Endothelial cell of umbilical vein (primary cell): ENCODE data around the gene BIRC3. TPM values are rescaled to one million over a fixed set of nuclear protein-coding genes. Genes with fewer than 3 reads are reported as not detected.
A peak's percentile ranks its signal among the peaks of the same experiment; 100 is the strongest.

Experiments used
- BruUV-seq: library from RNA; stranded (reverse); fragments of 400-500 nt; replicated peaks from 2 replicates; lab custom pipeline; 2021; lab: Mats Ljungman, UMichigan
- CTCF ChIA-PET: fragments of 300-600, 350-600 bp; sonication (Branson Sonifier 250); formaldehyde crosslinking; loops from one replicate; lab custom pipeline; 2021; ENCODE audit warnings: antibody characterized with exemption, inconsistent platforms; lab: Charles Lee
- POLR2A ChIA-PET: fragments of 300-600, 350-600 bp; sonication (Branson Sonifier 250); formaldehyde crosslinking; loops from one replicate; lab custom pipeline; 2021; ENCODE audit warnings: antibody characterized with exemption, inconsistent platforms; lab: Charles Lee
- DNase-seq: peaks from one replicate; pipeline ENCODE4 v3.0.0-alpha.2; 2011; ENCODE audit warnings: low read depth, low spot score
- FAIRE-seq: peaks from 2 replicates; lab custom pipeline; 2011; peaks lifted over from hg19 to GRCh38; lab: Jason Lieb, UNC
- H2AFZ ChIP-seq: 2 replicates; pipeline ENCODE4 v1.6.0; 2012; ENCODE audit warnings: low read depth, low read length, control low read depth, inconsistent platforms
- H3K27ac ChIP-seq: 2 replicates; pipeline ENCODE4 v1.5.1; 2011; ENCODE audit warnings: low read depth, mild to moderate bottlenecking, control low read depth, low read length, moderate library complexity; ENCODE audit not compliant: insufficient read depth
- H3K27me3 ChIP-seq, 2 experiments: 2 replicates each; pipeline versions ENCODE4 v1.6.0 to v1.6.1; 2011; ENCODE audit warnings: low read length in 2 of 2, mixed read lengths in 1 of 2; ENCODE audit not compliant: control insufficient read depth in 2 of 2, insufficient read depth in 2 of 2
- H3K36me3 ChIP-seq, 2 experiments: 2 replicates in 1 of 2; 3 replicates in 1 of 2; pipeline ENCODE4 v1.5.1; 2011; ENCODE audit warnings: low read length in 2 of 2, mild to moderate bottlenecking in 1 of 2, moderate library complexity in 1 of 2; ENCODE audit not compliant: control insufficient read depth in 2 of 2, insufficient read depth in 2 of 2; ENCODE audit errors: extremely low read depth in 1 of 2
- H3K4me1 ChIP-seq: 3 replicates; pipeline ENCODE4 v1.5.1; 2011; ENCODE audit warnings: mild to moderate bottlenecking, low read length; ENCODE audit not compliant: control insufficient read depth, insufficient read depth; ENCODE audit errors: extremely low read depth
- H3K4me2 ChIP-seq: 2 replicates; pipeline ENCODE4 v1.6.1; 2011; ENCODE audit warnings: low read length, control low read depth, mixed read lengths; ENCODE audit not compliant: insufficient read depth
- H3K4me3 ChIP-seq, 3 experiments: fragments of 200-600 bp in 1 of 3; sonication (generic), shearing (Covaris generic) in 1 of 3; replicated peaks in 1 of 3; 2 replicates each; pipeline ENCODE4 v1.5.1; 2011 to 2016; ENCODE audit warnings: control low read depth in 3 of 3, low read length in 3 of 3, mild to moderate bottlenecking in 2 of 3, inconsistent platforms in 1 of 3, low read depth in 1 of 3, moderate library complexity in 1 of 3; ENCODE audit not compliant: insufficient read depth in 1 of 3
- H3K79me2 ChIP-seq: 2 replicates; pipeline ENCODE4 v1.6.0; 2012; ENCODE audit warnings: low read length, inconsistent platforms; ENCODE audit not compliant: control insufficient read depth, insufficient read depth
- H3K9ac ChIP-seq: replicated peaks from 2 replicates; pipeline ENCODE3; 2011; ENCODE audit warnings: low read length, control low read depth; ENCODE audit not compliant: insufficient read depth; ENCODE audit errors: extremely low read depth
- H3K9me1 ChIP-seq: replicated peaks from 3 replicates; pipeline ENCODE4 v1.6.0; 2011; ENCODE audit warnings: mild to moderate bottlenecking, low read length; ENCODE audit not compliant: control insufficient read depth, insufficient read depth; ENCODE audit errors: extremely low read depth
- H3K9me3 ChIP-seq: replicated peaks from 2 replicates; pipeline ENCODE4 v1.5.1; 2012; ENCODE audit warnings: low read length, inconsistent platforms; ENCODE audit not compliant: control insufficient read depth, insufficient read depth
- H4K20me1 ChIP-seq: replicated peaks from 2 replicates; pipeline ENCODE3; 2011; ENCODE audit warnings: mild to moderate bottlenecking, low read length; ENCODE audit not compliant: control insufficient read depth, insufficient read depth; ENCODE audit errors: extremely low read depth
- EZH2 ChIP-seq: IDR thresholded peaks from 2 replicates; pipeline ENCODE4 v1.6.1; 2012; ENCODE audit warnings: borderline replicate concordance, low read depth, mild to moderate bottlenecking, moderate library complexity, low read length, inconsistent platforms; ENCODE audit not compliant: severe bottlenecking
- FOS ChIP-seq: IDR thresholded peaks from 2 replicates; pipeline ENCODE4 v1.6.1; 2011; ENCODE audit warnings: mild to moderate bottlenecking, low read length, moderate library complexity, borderline replicate concordance; ENCODE audit not compliant: insufficient read depth
- GATA2 ChIP-seq: IDR thresholded peaks from 2 replicates; pipeline ENCODE4 v1.7.0; 2011; ENCODE audit warnings: low read depth, mild to moderate bottlenecking, moderate library complexity, mixed read lengths, low read length; ENCODE audit not compliant: insufficient read length, insufficient read depth
- JUN ChIP-seq: IDR thresholded peaks from 2 replicates; pipeline ENCODE4 v1.6.1; 2011; ENCODE audit warnings: borderline replicate concordance, low read depth; ENCODE audit not compliant: insufficient read length, insufficient read depth
- MYC ChIP-seq: IDR thresholded peaks from one replicate; pipeline ENCODE4 v1.6.1; 2011; ENCODE audit warnings: mild to moderate bottlenecking, low read depth, low read length
- POLR2A ChIP-seq: IDR thresholded peaks from 2 replicates; pipeline ENCODE4 v1.6.1; 2012; ENCODE audit warnings: low read depth, mild to moderate bottlenecking, control low read depth, low read length
- POLR2AphosphoS5 ChIP-seq: IDR thresholded peaks from 2 replicates; pipeline ENCODE4 v1.6.1; 2012; ENCODE audit warnings: low read depth, mild to moderate bottlenecking, control low read depth, low read length, moderate library complexity; ENCODE audit not compliant: insufficient read depth
- dilution Hi-C: fragments of 300-500 bp; cut with MboI; formaldehyde crosslinking; loops from one replicate; pipeline ENCODE4 v1.15.0; 2019; ENCODE audit warnings: low sequenced_read_pairs; ENCODE audit not compliant: extremely low pct_ligation_motif_present
- intact Hi-C: fragments of 100-400 bp; cut with micrococcal nuclease; formaldehyde crosslinking; loops from one replicate; pipeline ENCODE4 v1.10.0; 2022
- polyA plus RNA-seq, 4 experiments: library from polyadenylated mRNA; depleted of rRNA in 3 of 4; stranded (reverse) in 3 of 4; unstranded in 1 of 4; fragments of >200 nt; gene quantifications; 2 replicates each; pipeline versions ENCODE4 v1.2.1 to v1.2.3, GENCODE V29; 2011 to 2012; ENCODE audit warnings: missing spikeins in 1 of 4
- total RNA-seq: library from RNA; stranded (reverse); gene quantifications from 2 replicates; pipeline ENCODE4 v1.2.3, GENCODE V29; 2021
- TF ChIP-seq, protein P1 (sequence below): IDR thresholded peaks from 2 replicates; pipeline ENCODE4 v1.6.1; 2011; ENCODE audit not compliant: insufficient read depth, insufficient read length
- TF ChIP-seq, protein P2 (sequence below), 2 donors: IDR thresholded peaks; 1 replicate in 1 of 2; 2 replicates in 1 of 2; pipeline ENCODE4 v1.5.1; 2011; ENCODE audit warnings: low read length in 2 of 2, mild to moderate bottlenecking in 2 of 2, moderate library complexity in 2 of 2, control low read depth in 1 of 2, inconsistent platforms in 1 of 2, low read depth in 1 of 2; ENCODE audit not compliant: insufficient read depth in 1 of 2; ENCODE audit errors: extremely low read depth in 1 of 2

Gene BIRC3
- total and polyA plus RNA-seq, 2 donors (not counting 3 experiments of a cell fraction or from before 2014, with no cell fraction given): 0.28 to 1.4 TPM

DNA sequence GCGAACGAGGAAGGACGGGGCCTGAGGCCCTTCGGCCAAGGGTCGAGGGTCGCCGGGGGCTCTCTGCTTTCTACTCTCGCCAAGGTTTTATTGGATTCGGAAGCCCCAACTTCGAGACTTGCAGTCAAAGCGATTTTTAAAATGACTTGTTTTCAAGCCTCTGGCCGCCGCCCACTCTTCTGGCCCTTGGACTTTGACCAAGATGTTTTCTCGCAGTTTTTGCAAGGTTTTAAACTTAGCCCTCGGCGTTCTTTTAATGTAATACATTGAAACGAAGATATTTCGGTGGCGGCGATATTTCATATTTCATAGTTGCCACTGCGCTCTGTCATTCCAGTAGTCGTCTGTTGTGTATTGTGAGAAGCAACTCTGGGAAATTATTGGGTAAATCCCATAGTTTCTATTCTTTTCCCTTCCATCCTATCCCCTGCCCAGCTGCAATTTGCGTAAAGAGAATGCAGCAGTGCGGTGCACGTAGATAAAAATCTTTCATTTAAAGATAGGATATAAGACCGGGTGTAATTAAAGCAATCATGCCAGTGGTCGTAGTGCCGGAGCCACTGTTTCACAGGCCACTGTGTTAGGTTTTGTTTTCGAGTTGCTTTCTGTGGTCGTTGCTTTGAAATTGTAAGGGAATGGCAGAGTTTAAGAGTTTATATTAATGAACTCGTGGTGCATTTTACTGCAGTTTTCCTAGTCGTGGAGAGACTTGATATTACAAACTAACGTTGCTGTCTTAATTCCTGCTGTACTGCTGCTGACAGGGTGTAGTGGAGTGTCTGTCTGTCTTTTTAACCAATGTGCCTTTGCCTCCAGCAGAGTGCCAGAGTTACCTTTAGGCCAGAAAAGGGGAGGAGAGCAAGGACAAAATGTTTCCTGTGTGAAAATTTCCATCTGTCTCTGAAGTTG lies 30.4 kb downstream of the BIRC3 start:
- peaks cover 4% of the 10 kb centered on the region for H4K20me1 ChIP-seq
- dilution Hi-C loops: no loop called here
- H3K27me3 ChIP-seq: no peaks in the 10 kb centered on the region
- H2AFZ ChIP-seq: peak overlapping the region; percentile 14
- H3K4me1 ChIP-seq: peaks cover 43% of the 10 kb centered on the region
- peak overlapping the region; percentile 69 to 99 (median 92) for H3K4me3 ChIP-seq
- peak; percentile 54 for DNase-seq
- no peaks in the 10 kb centered on the region for H3K9me3 ChIP-seq
- TF ChIP-seq EZH2: no peak
- peak; percentile 42 for TF ChIP-seq GATA2
- no peak for TF ChIP-seq POLR2AphosphoS5
- TF ChIP-seq, protein P1, sequence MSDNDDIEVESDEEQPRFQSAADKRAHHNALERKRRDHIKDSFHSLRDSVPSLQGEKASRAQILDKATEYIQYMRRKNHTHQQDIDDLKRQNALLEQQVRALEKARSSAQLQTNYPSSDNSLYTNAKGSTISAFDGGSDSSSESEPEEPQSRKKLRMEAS: no peak
- peak; percentile 20 for TF ChIP-seq POLR2A
- POLR2A ChIA-PET: no interaction called here
- H3K27ac ChIP-seq: peak overlapping the region; percentile 89
- intact Hi-C loops: loop anchor here (1.0 to 5.0 kb wide), 6 partner anchors 37 to 485 kb away; partner anchors contain the start of genes MMP1 and TMEM123
- BruUV-seq: TSS peak; percentile 41
- peaks cover 0 to 9% of the 10 kb centered on the region in 2 experiments for H3K36me3 ChIP-seq
- no peaks in the 10 kb centered on the region for H3K9me1 ChIP-seq
- peak overlapping the region; percentile 98 for H3K4me2 ChIP-seq
- peaks cover 47% of the 10 kb centered on the region for H3K79me2 ChIP-seq
- peak overlapping the region; percentile 95 for H3K9ac ChIP-seq
- no peak for FAIRE-seq
- CTCF ChIA-PET: interaction anchor here (0.9 to 1.0 kb wide), 2 partner anchors 103 to 265 kb away, joined by 3 read pairs; no protein-coding TSS in a partner anchor

DNA sequence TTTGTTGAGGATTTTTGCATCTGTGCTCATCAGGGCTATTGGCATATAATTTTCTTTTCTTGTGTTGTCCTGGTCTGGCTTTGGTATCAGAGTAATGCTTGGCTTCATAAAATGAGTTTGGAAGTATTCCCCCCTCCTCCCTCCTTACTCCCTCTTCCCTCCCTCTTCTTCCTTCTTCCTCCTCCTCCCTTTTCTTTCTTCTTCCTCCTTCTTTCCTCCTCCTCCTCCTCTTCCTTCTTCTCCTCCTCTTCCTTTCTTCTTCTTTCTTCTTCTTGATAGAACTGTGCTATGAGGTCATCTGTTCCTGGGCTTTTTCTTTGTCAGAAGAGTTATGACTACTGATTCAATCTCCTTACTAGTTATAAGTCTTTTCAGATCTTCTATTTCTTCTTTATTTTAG lies 39.8 kb downstream of the BIRC3 start:
- CTCF ChIA-PET: no interaction called here

More for the DNA sequence above, 39.8 kb downstream of the BIRC3 start:
- Histone ChIP-seq H3K36me3 (peaks cover 6 to 14% of the 10 kb centered on the region in 2 experiments), H2AFZ (no peak overlapping the region), H3K9me3 (no peaks in the 10 kb centered on the region), H3K9me1 (no peaks in the 10 kb centered on the region), H3K9ac (no peak overlapping the region), H3K27me3 (no peaks in the 10 kb centered on the region), H4K20me1 (no peaks in the 10 kb centered on the region), H3K4me1 (no peaks in the 10 kb centered on the region), H3K4me2 (no peak overlapping the region), H3K79me2 (peaks cover 87% of the 10 kb centered on the region), H3K27ac (no peak overlapping the region), H3K4me3 (no peak overlapping the region)
- POLR2A ChIA-PET: no interaction called here
- TF ChIP-seq FOS (no peak), GATA2 (no peak), POLR2A (no peak), POLR2AphosphoS5 (no peak), MYC (no peak), JUN (no peak), EZH2 (no peak)
- TF ChIP-seq, protein P2, sequence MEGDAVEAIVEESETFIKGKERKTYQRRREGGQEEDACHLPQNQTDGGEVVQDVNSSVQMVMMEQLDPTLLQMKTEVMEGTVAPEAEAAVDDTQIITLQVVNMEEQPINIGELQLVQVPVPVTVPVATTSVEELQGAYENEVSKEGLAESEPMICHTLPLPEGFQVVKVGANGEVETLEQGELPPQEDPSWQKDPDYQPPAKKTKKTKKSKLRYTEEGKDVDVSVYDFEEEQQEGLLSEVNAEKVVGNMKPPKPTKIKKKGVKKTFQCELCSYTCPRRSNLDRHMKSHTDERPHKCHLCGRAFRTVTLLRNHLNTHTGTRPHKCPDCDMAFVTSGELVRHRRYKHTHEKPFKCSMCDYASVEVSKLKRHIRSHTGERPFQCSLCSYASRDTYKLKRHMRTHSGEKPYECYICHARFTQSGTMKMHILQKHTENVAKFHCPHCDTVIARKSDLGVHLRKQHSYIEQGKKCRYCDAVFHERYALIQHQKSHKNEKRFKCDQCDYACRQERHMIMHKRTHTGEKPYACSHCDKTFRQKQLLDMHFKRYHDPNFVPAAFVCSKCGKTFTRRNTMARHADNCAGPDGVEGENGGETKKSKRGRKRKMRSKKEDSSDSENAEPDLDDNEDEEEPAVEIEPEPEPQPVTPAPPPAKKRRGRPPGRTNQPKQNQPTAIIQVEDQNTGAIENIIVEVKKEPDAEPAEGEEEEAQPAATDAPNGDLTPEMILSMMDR (IDR thresholded peaks at IDR 0.05; ENCODE audit: extremely low read depth in 1 of 2, insufficient read depth in 1 of 2, low read depth in 1 of 2, low read length in 2 of 2): no peak
- TF ChIP-seq, protein P1: no peak
- FAIRE-seq (no peak), DNase-seq (no peak)
- intact Hi-C loops (no loop called here), dilution Hi-C loops (no loop called here)
- no TSS peak for BruUV-seq
